ENCODE results near the gene DCAF6.

DCAF6 gene

GRCh38 chr1:167899253-167899681 lies 37.2 kb upstream of the DCAF6 start:
- peaks cover 3% of the 10 kb centered on the region for H3K27me3 Mint-ChIP-seq (ENCODE audit: low read depth, poor library complexity)
- no peak overlapping the region for H3K4me3 Mint-ChIP-seq
- no peak for DNase-seq
- H3K4me1 Mint-ChIP-seq: peaks cover 16% of the 10 kb centered on the region
- H3K9me3 Mint-ChIP-seq: no peaks in the 10 kb centered on the region
- H3K36me3 Mint-ChIP-seq (ENCODE audit: low read depth): no peaks in the 10 kb centered on the region
- no peak for TF ChIP-seq CTCF (IDR thresholded peaks at IDR 0.05)
- H3K27ac Mint-ChIP-seq: no peak overlapping the region

- TF ChIP-seq CTCF (IDR thresholded peaks at IDR 0.05): no peak
- no peak for DNase-seq
- Mint-ChIP-seq H3K4me3 (no peak overlapping the region), H3K4me1 (peaks cover 28% of the 10 kb centered on the region), H3K27me3 (ENCODE audit: low read depth, poor library complexity) (peaks cover 3% of the 10 kb centered on the region), H3K9me3 (no peaks in the 10 kb centered on the region), H3K27ac (no peak overlapping the region), H3K36me3 (ENCODE audit: low read depth) (no peaks in the 10 kb centered on the region)
Observed at GRCh38 chr1:167900907-167901306, 35.6 kb upstream of the DCAF6 start.

GRCh38 chr1:167904652-167905130 lies 31.8 kb upstream of the DCAF6 start:
- H3K27ac Mint-ChIP-seq: peak overlapping the region; percentile 33
- peaks cover 13% of the 10 kb centered on the region for H3K9me3 Mint-ChIP-seq
- TF ChIP-seq CTCF (IDR thresholded peaks at IDR 0.05): no peak
- H3K4me1 Mint-ChIP-seq: peaks cover 21% of the 10 kb centered on the region
- DNase-seq: no peak
- peaks cover 5% of the 10 kb centered on the region for H3K36me3 Mint-ChIP-seq (ENCODE audit: low read depth)
- no peak overlapping the region for H3K4me3 Mint-ChIP-seq
- H3K27me3 Mint-ChIP-seq (ENCODE audit: low read depth, poor library complexity): no peaks in the 10 kb centered on the region

GRCh38 chr1:167905182-167905581 lies 31.3 kb upstream of the DCAF6 start:
- no peaks in the 10 kb centered on the region for H3K27me3 Mint-ChIP-seq (ENCODE audit: low read depth, poor library complexity)
- peaks cover 21% of the 10 kb centered on the region for H3K4me1 Mint-ChIP-seq
- TF ChIP-seq CTCF (IDR thresholded peaks at IDR 0.05): no peak
- DNase-seq: no peak
- H3K4me3 Mint-ChIP-seq: no peak overlapping the region
- H3K9me3 Mint-ChIP-seq: peaks cover 18% of the 10 kb centered on the region
- peak overlapping the region; percentile 23 for H3K27ac Mint-ChIP-seq
- peaks cover 9% of the 10 kb centered on the region for H3K36me3 Mint-ChIP-seq (ENCODE audit: low read depth)

- no peak for TF ChIP-seq CTCF (IDR thresholded peaks at IDR 0.05)
- no peak for DNase-seq
- H3K4me1 Mint-ChIP-seq: peaks cover 21% of the 10 kb centered on the region
- peaks cover 21% of the 10 kb centered on the region for H3K9me3 Mint-ChIP-seq
- no peak overlapping the region for H3K4me3 Mint-ChIP-seq
- H3K36me3 Mint-ChIP-seq (ENCODE audit: low read depth): peaks cover 12% of the 10 kb centered on the region
- H3K27ac Mint-ChIP-seq: peak overlapping the region; percentile 23
- peaks cover 2% of the 10 kb centered on the region for H3K27me3 Mint-ChIP-seq (ENCODE audit: low read depth, poor library complexity)
Observed at GRCh38 chr1:167905671-167906070, 30.8 kb upstream of the DCAF6 start.

GRCh38 chr1:167909691-167910180 lies 26.7 kb upstream of the DCAF6 start:
- peaks cover 34% of the 10 kb centered on the region for H3K9me3 Mint-ChIP-seq
- H3K27me3 Mint-ChIP-seq (ENCODE audit: low read depth, poor library complexity): peaks cover 2% of the 10 kb centered on the region
- H3K27ac Mint-ChIP-seq: no peak overlapping the region
- peaks cover 18% of the 10 kb centered on the region for H3K4me1 Mint-ChIP-seq
- DNase-seq: no peak
- H3K4me3 Mint-ChIP-seq: no peak overlapping the region
- peaks cover 25% of the 10 kb centered on the region for H3K36me3 Mint-ChIP-seq (ENCODE audit: low read depth)
- no peak for TF ChIP-seq CTCF (IDR thresholded peaks at IDR 0.05)
